Calu3 (cell line): Measurements from ENCODE around the gene IGFN1. TPM values are rescaled to one million over a fixed set of nuclear protein-coding genes. Genes with fewer than 3 reads are reported as not detected.

Experiments
- BruUV-seq: library from RNA; stranded (reverse); fragments of 400-500 nt; replicated peaks from 2 replicates; lab custom pipeline; 2021; lab: Mats Ljungman, UMichigan
- CTCF ChIA-PET: fragments of 300-600 bp; sonication (Branson Sonifier 250); formaldehyde crosslinking; loops from one replicate; lab custom pipeline; 2022; ENCODE audit warnings: antibody characterized with exemption; lab: Charles Lee
- DNase-seq: peaks from one replicate; pipeline ENCODE4 v3.0.0; 2022
- H3K27ac Mint-ChIP-seq: one replicate; pipeline ENCODE4 v1.8.0; 2022; ENCODE audit warnings: mixed read lengths; ENCODE audit not compliant: unreplicated experiment
- H3K27me3 Mint-ChIP-seq: one replicate; pipeline ENCODE4 v1.8.0; 2022; ENCODE audit warnings: mixed read lengths; ENCODE audit not compliant: unreplicated experiment
- H3K36me3 Mint-ChIP-seq: one replicate; pipeline ENCODE4 v1.8.0; 2022; ENCODE audit warnings: mild to moderate bottlenecking, moderate library complexity, mixed read lengths; ENCODE audit not compliant: insufficient read depth, unreplicated experiment
- H3K4me1 Mint-ChIP-seq: one replicate; pipeline ENCODE4 v1.8.0; 2022; ENCODE audit warnings: mild to moderate bottlenecking, low read depth, mixed read lengths; ENCODE audit not compliant: unreplicated experiment
- H3K4me3 Mint-ChIP-seq: one replicate; pipeline ENCODE4 v1.8.0; 2022; ENCODE audit warnings: mild to moderate bottlenecking, low read depth, moderate library complexity, mixed read lengths; ENCODE audit not compliant: unreplicated experiment
- H3K9me3 Mint-ChIP-seq: one replicate; pipeline ENCODE4 v1.8.0; 2022; ENCODE audit warnings: low read depth, mixed read lengths; ENCODE audit not compliant: unreplicated experiment
- CTCF ChIP-seq: fragments of 200-600 bp; IDR thresholded peaks from one replicate; pipeline ENCODE4 v1.8.0; 2022; ENCODE audit warnings: antibody characterized with exemption; ENCODE audit not compliant: unreplicated experiment
- intact Hi-C: fragments of 100-400 bp; cut with micrococcal nuclease; formaldehyde crosslinking; loops from one replicate; pipeline ENCODE4 v1.10.0; 2022; ENCODE audit not compliant: unreplicated experiment
- total RNA-seq: library from RNA; stranded (reverse); gene quantifications from 2 replicates; pipeline ENCODE4 v1.2.3, GENCODE V29; 2022

IGFN1 gene
- total RNA-seq, 1 experiment from 2014 or later: not detected

GRCh38 chr1:201212056-201212455, 21.4 kb downstream of the IGFN1 start:
- Mint-ChIP-seq H3K36me3 (no peaks in the 10 kb centered on the region), H3K27me3 (peaks cover 93% of the 10 kb centered on the region), H3K4me1 (no peaks in the 10 kb centered on the region), H3K27ac (no peak overlapping the region), H3K4me3 (no peak overlapping the region), H3K9me3 (no peaks in the 10 kb centered on the region)
- CTCF ChIA-PET: no interaction called here
- intact Hi-C loops: no loop called here
- TF ChIP-seq CTCF: no peak
- no peak for DNase-seq
- no TSS peak for BruUV-seq

GRCh38 chr1:201212461-201213055, 21.9 kb downstream of the IGFN1 start:
- H3K27ac Mint-ChIP-seq: no peak overlapping the region
- H3K9me3 Mint-ChIP-seq: no peaks in the 10 kb centered on the region
- TF ChIP-seq CTCF: no peak
- intact Hi-C loops: no loop called here
- H3K4me1 Mint-ChIP-seq: no peaks in the 10 kb centered on the region
- peaks cover 93% of the 10 kb centered on the region for H3K27me3 Mint-ChIP-seq
- CTCF ChIA-PET: no interaction called here
- H3K36me3 Mint-ChIP-seq: no peaks in the 10 kb centered on the region
- no TSS peak for BruUV-seq
- H3K4me3 Mint-ChIP-seq: no peak overlapping the region
- no peak for DNase-seq

GRCh38 chr1:201213106-201213770, 22.6 kb downstream of the IGFN1 start:
- BruUV-seq: no TSS peak
- Mint-ChIP-seq H3K9me3 (no peaks in the 10 kb centered on the region), H3K27me3 (peaks cover 93% of the 10 kb centered on the region), H3K4me1 (no peaks in the 10 kb centered on the region), H3K36me3 (no peaks in the 10 kb centered on the region), H3K4me3 (no peak overlapping the region), H3K27ac (no peak overlapping the region)
- DNase-seq: no peak
- intact Hi-C loops: no loop called here
- TF ChIP-seq CTCF: no peak
- CTCF ChIA-PET: no interaction called here

GRCh38 chr1:201213926-201214325, 23.3 kb downstream of the IGFN1 start:
- intact Hi-C loops: no loop called here
- CTCF ChIA-PET: interaction anchor here (1.2 kb wide), 1 partner anchor 133 kb away, joined by 4 read pairs; no protein-coding TSS in a partner anchor
- no peak overlapping the region for H3K4me3 Mint-ChIP-seq
- no peaks in the 10 kb centered on the region for H3K9me3 Mint-ChIP-seq
- H3K27ac Mint-ChIP-seq: no peak overlapping the region
- no TSS peak for BruUV-seq
- peaks cover 93% of the 10 kb centered on the region for H3K27me3 Mint-ChIP-seq
- TF ChIP-seq CTCF: no peak
- no peak for DNase-seq
- no peaks in the 10 kb centered on the region for H3K4me1 Mint-ChIP-seq
- no peaks in the 10 kb centered on the region for H3K36me3 Mint-ChIP-seq
